ENCODE data around the gene KRT12. TPM values are rescaled to one million over a fixed set of nuclear protein-coding genes. Genes with fewer than 3 reads are reported as not detected.

The KRT12 gene
- total RNA-seq, 3 donors from 2014 or later (not counting 1 experiment from before 2014, with no cell fraction given): not detected

GRCh38 chr17:40914075-40914855 is 47.2 kb upstream of the KRT12 start:
- ATAC-seq (no peak), DNase-seq (no peak)
- no peak overlapping the region for H3K4me3 Mint-ChIP-seq
- H3K36me3 ChIP-seq (ENCODE audit: control insufficient read depth, insufficient read depth, low read length): no peaks in the 10 kb centered on the region
- no peaks in the 10 kb centered on the region for H3K9me3 ChIP-seq (ENCODE audit: control insufficient read depth, insufficient read depth, low read length)
- H3K27ac Mint-ChIP-seq: no peak overlapping the region
- no peak overlapping the region for H3K4me3 ChIP-seq (ENCODE audit: low read length)
- H3K27ac ChIP-seq (ENCODE audit: low read length): no peak overlapping the region
- peaks cover 3% of the 10 kb centered on the region for H3K27me3 ChIP-seq (ENCODE audit: control insufficient read depth, insufficient read depth, low read length)
- H3K4me1 ChIP-seq (ENCODE audit: control insufficient read depth, insufficient read depth, low read length): no peaks in the 10 kb centered on the region
- 87% methylated on average over 3 of the region's 3 CpGs for WGBS (ENCODE audit: insufficient coverage)
- TF ChIP-seq, protein P1, sequence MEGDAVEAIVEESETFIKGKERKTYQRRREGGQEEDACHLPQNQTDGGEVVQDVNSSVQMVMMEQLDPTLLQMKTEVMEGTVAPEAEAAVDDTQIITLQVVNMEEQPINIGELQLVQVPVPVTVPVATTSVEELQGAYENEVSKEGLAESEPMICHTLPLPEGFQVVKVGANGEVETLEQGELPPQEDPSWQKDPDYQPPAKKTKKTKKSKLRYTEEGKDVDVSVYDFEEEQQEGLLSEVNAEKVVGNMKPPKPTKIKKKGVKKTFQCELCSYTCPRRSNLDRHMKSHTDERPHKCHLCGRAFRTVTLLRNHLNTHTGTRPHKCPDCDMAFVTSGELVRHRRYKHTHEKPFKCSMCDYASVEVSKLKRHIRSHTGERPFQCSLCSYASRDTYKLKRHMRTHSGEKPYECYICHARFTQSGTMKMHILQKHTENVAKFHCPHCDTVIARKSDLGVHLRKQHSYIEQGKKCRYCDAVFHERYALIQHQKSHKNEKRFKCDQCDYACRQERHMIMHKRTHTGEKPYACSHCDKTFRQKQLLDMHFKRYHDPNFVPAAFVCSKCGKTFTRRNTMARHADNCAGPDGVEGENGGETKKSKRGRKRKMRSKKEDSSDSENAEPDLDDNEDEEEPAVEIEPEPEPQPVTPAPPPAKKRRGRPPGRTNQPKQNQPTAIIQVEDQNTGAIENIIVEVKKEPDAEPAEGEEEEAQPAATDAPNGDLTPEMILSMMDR (IDR thresholded peaks at IDR 0.05): no peak
- intact Hi-C loops (cut with micrococcal nuclease): no loop called here
- no peaks in the 10 kb centered on the region for H3K36me3 Mint-ChIP-seq
- no peaks in the 10 kb centered on the region for H3K9me3 Mint-ChIP-seq
- peaks cover 14 to 30% of the 10 kb centered on the region in 2 donors for H3K27me3 Mint-ChIP-seq (ENCODE audit: low read depth in 2 of 2)
- H3K4me1 Mint-ChIP-seq: no peaks in the 10 kb centered on the region

GRCh38 chr17:40912486-40913210 is 45.6 kb upstream of the KRT12 start:
- no peaks in the 10 kb centered on the region for H3K36me3 ChIP-seq (ENCODE audit: control insufficient read depth, insufficient read depth, low read length)
- no peak for DNase-seq

DNA sequence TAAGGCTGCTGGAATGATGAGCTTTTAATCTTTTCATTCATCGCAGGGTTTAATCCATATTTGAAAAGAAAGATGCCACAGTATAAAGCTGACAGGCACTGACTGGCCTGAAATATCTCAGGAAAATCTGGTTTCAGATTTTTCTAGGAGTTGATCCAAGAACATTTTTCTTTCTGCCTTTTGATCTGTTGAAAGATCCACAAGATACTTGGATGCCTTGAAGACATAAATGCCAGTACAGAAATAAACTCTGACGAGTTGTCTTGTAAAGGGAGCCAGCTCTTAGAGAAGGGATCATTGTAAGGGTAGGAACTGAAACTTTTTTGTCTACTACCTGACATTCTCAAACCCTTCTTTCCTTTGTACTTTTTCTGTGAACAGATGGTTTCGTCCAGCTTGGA is 43.4 kb upstream of the KRT12 start:
- no peaks in the 10 kb centered on the region for H3K9me3 Mint-ChIP-seq
- no peak overlapping the region for H3K27ac ChIP-seq (ENCODE audit: low read length)
- intact Hi-C loops (cut with micrococcal nuclease): no loop called here
- peaks cover 29 to 53% of the 10 kb centered on the region in 2 donors for H3K27me3 Mint-ChIP-seq (ENCODE audit: low read depth in 2 of 2)
- H3K27ac Mint-ChIP-seq: no peak overlapping the region
- H3K9me3 ChIP-seq (ENCODE audit: control insufficient read depth, insufficient read depth, low read length): no peaks in the 10 kb centered on the region
- DNase-seq: no peak
- no peaks in the 10 kb centered on the region for H3K36me3 Mint-ChIP-seq
- no peaks in the 10 kb centered on the region for H3K36me3 ChIP-seq (ENCODE audit: control insufficient read depth, insufficient read depth, low read length)
- no peak overlapping the region for H3K4me3 Mint-ChIP-seq
- H3K4me3 ChIP-seq (ENCODE audit: low read length): no peak overlapping the region
- H3K4me1 Mint-ChIP-seq: no peaks in the 10 kb centered on the region
- TF ChIP-seq, protein P1 (IDR thresholded peaks at IDR 0.05): no peak
- WGBS (ENCODE audit: insufficient coverage): 100% methylated on average over 1 of the region's 3 CpGs
- ATAC-seq: no peak
- H3K4me1 ChIP-seq (ENCODE audit: control insufficient read depth, insufficient read depth, low read length): no peaks in the 10 kb centered on the region
- H3K27me3 ChIP-seq (ENCODE audit: control insufficient read depth, insufficient read depth, low read length): peaks cover 14% of the 10 kb centered on the region

More at GRCh38 chr17:40912486-40913210, 45.6 kb upstream of the KRT12 start:
- ATAC-seq: no peak
- WGBS (ENCODE audit: insufficient coverage): 86% methylated on average over 12 of the region's 13 CpGs
- Histone ChIP-seq H3K4me1 (ENCODE audit: control insufficient read depth, insufficient read depth, low read length) (no peaks in the 10 kb centered on the region), H3K9me3 (ENCODE audit: control insufficient read depth, insufficient read depth, low read length) (no peaks in the 10 kb centered on the region), H3K27me3 (ENCODE audit: control insufficient read depth, insufficient read depth, low read length) (peaks cover 14% of the 10 kb centered on the region), H3K27ac (ENCODE audit: low read length) (no peak overlapping the region), H3K4me3 (ENCODE audit: low read length) (no peak overlapping the region)
- Mint-ChIP-seq H3K27me3 (ENCODE audit: low read depth in 2 of 2) (peaks cover 20 to 42% of the 10 kb centered on the region in 2 donors), H3K4me1 (no peaks in the 10 kb centered on the region), H3K9me3 (no peaks in the 10 kb centered on the region), H3K27ac (no peak overlapping the region), H3K36me3 (no peaks in the 10 kb centered on the region), H3K4me3 (no peak overlapping the region)
- TF ChIP-seq, protein P1 (IDR thresholded peaks at IDR 0.05): no peak
- intact Hi-C loops (cut with micrococcal nuclease): no loop called here

Data from natural killer cell (primary cell).